ENCODE data around the gene MRPS17. TPM values are rescaled to one million over a fixed set of nuclear protein-coding genes. Genes with fewer than 3 reads are reported as not detected.

Gene MRPS17
- total and polyA plus RNA-seq, 2 of the 4 experiments (the other 2 are of a cell fraction) = 9.9 to 15.2 TPM

- Histone ChIP-seq H3K14ac (replicated peaks; ENCODE audit: low read depth, low read length) (no peak overlapping the region), H3K4me1 (ENCODE audit: control insufficient read depth, insufficient read depth, low read length) (no peaks in the 10 kb centered on the region), H2AK5ac (ENCODE audit: low read depth, low read length) (no peak overlapping the region), H3K27me3 (ENCODE audit: control insufficient read depth, insufficient read depth, low read length) (no peaks in the 10 kb centered on the region), H4K8ac (ENCODE audit: low read depth in 2 of 2, low read length in 2 of 2) (no peak overlapping the region), H4K20me1 (ENCODE audit: insufficient read depth, low read length) (peaks cover 9% of the 10 kb centered on the region; the same call in 1 of the 2 replicates), H3K4me2 (ENCODE audit: low read depth, low read length) (no peak overlapping the region), H3K18ac (ENCODE audit: low read depth, low read length) (no peak overlapping the region), H3K4me3 (ENCODE audit: insufficient read depth, low read depth, low read length) (no peak overlapping the region), H3K27ac (ENCODE audit: insufficient read depth, low read length) (no peak overlapping the region), H2BK5ac (ENCODE audit: low read depth, low read length, poor library complexity, severe bottlenecking) (no peak overlapping the region), H3K4ac (ENCODE audit: low read depth, low read length) (no peak overlapping the region), H3K23ac (ENCODE audit: low read depth, low read length) (no peak overlapping the region), H3K56ac (ENCODE audit: extremely low read depth, insufficient read depth, low read length) (no peak overlapping the region), H2AFZ (replicated peaks; ENCODE audit: low read length, poor library complexity) (no peak overlapping the region), H4K5ac (ENCODE audit: low read depth, low read length) (no peak overlapping the region), H2BK120ac (ENCODE audit: low read depth, low read length) (no peak overlapping the region), H3K9me3 (ENCODE audit: control insufficient read depth, insufficient read depth, low read length) (no peaks in the 10 kb centered on the region), H3K9me1 (ENCODE audit: insufficient read depth, low read length) (peaks cover 11% of the 10 kb centered on the region; the same call in 1 of the 2 replicates), H3K36me3 (ENCODE audit: control insufficient read depth, insufficient read depth, low read length) (peaks cover 35% of the 10 kb centered on the region), H2AK9ac (replicated peaks; ENCODE audit: low read depth, low read length, poor library complexity) (no peak overlapping the region), H3K79me1 (ENCODE audit: low read depth in 1 of 2, low read length in 2 of 2) (peaks cover 14% of the 10 kb centered on the region in 2 experiments; a peak in 3 of 4 replicates), H4K91ac (ENCODE audit: insufficient read depth, low read depth, low read length) (no peak overlapping the region), H3K9ac (ENCODE audit: low read depth, low read length) (no peak overlapping the region), H2BK15ac (ENCODE audit: low read depth, low read length) (no peak overlapping the region), H2BK20ac (ENCODE audit: low read depth, low read length) (no peak overlapping the region)
- 100% methylated on average over 1 of the region's 3 CpGs; no CpG with 5 or more reads in 1 of the 2 experiments for WGBS, 2 experiments (ENCODE audit: extremely low coverage in 2 of 2, insufficient read length in 1 of 2)
- ChIA-PET CTCF (no interaction called here), POLR2A (ENCODE audit: unreplicated experiment) (no interaction called here)
- ATAC-seq (ENCODE audit: low read depth) = no peak
- no peak for DNase-seq
- intact Hi-C loops (cut with micrococcal nuclease) = no loop called here
- BruUV-seq (replicated peaks) = no TSS peak
- TF ChIP-seq, protein P1, sequence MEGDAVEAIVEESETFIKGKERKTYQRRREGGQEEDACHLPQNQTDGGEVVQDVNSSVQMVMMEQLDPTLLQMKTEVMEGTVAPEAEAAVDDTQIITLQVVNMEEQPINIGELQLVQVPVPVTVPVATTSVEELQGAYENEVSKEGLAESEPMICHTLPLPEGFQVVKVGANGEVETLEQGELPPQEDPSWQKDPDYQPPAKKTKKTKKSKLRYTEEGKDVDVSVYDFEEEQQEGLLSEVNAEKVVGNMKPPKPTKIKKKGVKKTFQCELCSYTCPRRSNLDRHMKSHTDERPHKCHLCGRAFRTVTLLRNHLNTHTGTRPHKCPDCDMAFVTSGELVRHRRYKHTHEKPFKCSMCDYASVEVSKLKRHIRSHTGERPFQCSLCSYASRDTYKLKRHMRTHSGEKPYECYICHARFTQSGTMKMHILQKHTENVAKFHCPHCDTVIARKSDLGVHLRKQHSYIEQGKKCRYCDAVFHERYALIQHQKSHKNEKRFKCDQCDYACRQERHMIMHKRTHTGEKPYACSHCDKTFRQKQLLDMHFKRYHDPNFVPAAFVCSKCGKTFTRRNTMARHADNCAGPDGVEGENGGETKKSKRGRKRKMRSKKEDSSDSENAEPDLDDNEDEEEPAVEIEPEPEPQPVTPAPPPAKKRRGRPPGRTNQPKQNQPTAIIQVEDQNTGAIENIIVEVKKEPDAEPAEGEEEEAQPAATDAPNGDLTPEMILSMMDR (conservative IDR thresholded peaks at IDR 0.05; ENCODE audit: low read depth, low read length) = no peak
- no peak for TF ChIP-seq ELK1 (IDR thresholded peaks at IDR 0.05; ENCODE audit: borderline replicate concordance, low read depth, low read length)
- no peak for TF ChIP-seq MAFK (IDR thresholded peaks at IDR 0.05; ENCODE audit: low read depth, low read length)
- TF ChIP-seq RFX5 (IDR thresholded peaks at IDR 0.05; ENCODE audit: low read depth, low read length) = no peak
- TF ChIP-seq MAZ (IDR thresholded peaks at IDR 0.05; ENCODE audit: borderline replicate concordance, low read depth, low read length) = no peak
- no peak for TF ChIP-seq NFE2L2 (IDR thresholded peaks at IDR 0.05; ENCODE audit: low read depth, low read length)
- no peak for TF ChIP-seq CHD1 (IDR thresholded peaks at IDR 0.05; ENCODE audit: low read depth, low read length)
- TF ChIP-seq RCOR1 (IDR thresholded peaks at IDR 0.05; ENCODE audit: insufficient replicate concordance, low read length) = no peak
- no peak for TF ChIP-seq FOS (IDR thresholded peaks at IDR 0.05; ENCODE audit: low read depth, low read length)
- TF ChIP-seq, protein P2, sequence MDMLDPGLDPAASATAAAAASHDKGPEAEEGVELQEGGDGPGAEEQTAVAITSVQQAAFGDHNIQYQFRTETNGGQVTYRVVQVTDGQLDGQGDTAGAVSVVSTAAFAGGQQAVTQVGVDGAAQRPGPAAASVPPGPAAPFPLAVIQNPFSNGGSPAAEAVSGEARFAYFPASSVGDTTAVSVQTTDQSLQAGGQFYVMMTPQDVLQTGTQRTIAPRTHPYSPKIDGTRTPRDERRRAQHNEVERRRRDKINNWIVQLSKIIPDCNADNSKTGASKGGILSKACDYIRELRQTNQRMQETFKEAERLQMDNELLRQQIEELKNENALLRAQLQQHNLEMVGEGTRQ (IDR thresholded peaks at IDR 0.05; ENCODE audit: low read depth, low read length) = no peak
- TF ChIP-seq MXI1 (IDR thresholded peaks at IDR 0.05; ENCODE audit: borderline replicate concordance, low read depth, low read length) = no peak
- TF ChIP-seq POLR2A (IDR thresholded peaks at IDR 0.05; ENCODE audit: low read depth, low read length) = no peak
- no peak for TF ChIP-seq CEBPB (IDR thresholded peaks at IDR 0.05; ENCODE audit: low read depth, low read length)
- dilution Hi-C loops (cut with HindIII; ENCODE audit: low sequenced_read_pairs, unreplicated experiment) = no loop called here
- in situ Hi-C loops (cut with MboI; ENCODE audit: low sequenced_read_pairs) = no loop called here
Measured at GRCh38 chr7:55980266-55980665, 28.6 kb downstream of the MRPS17 start.
